ENCODE measurements around the gene SLC15A3.

DNA sequence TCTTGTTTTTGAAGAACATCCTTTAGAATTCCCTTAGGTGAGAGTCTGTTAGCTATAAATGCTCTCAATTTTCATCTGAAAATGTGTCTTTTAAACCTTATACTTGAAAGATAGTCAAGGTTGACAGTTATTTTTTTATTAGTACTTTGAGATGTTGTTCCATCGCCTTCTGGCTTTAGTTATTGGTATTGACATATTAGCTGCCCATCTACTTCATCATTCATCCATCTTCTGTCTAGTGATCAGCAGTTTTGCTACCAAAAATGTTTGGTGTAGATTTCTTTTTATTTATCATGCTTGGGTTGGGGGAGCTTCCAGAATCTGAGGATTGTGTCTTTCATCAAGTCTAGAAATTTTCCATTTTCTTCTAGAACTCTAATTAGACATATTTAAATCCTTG, 16.2 kb upstream of the SLC15A3 start:
- TF ChIP-seq, protein P1, sequence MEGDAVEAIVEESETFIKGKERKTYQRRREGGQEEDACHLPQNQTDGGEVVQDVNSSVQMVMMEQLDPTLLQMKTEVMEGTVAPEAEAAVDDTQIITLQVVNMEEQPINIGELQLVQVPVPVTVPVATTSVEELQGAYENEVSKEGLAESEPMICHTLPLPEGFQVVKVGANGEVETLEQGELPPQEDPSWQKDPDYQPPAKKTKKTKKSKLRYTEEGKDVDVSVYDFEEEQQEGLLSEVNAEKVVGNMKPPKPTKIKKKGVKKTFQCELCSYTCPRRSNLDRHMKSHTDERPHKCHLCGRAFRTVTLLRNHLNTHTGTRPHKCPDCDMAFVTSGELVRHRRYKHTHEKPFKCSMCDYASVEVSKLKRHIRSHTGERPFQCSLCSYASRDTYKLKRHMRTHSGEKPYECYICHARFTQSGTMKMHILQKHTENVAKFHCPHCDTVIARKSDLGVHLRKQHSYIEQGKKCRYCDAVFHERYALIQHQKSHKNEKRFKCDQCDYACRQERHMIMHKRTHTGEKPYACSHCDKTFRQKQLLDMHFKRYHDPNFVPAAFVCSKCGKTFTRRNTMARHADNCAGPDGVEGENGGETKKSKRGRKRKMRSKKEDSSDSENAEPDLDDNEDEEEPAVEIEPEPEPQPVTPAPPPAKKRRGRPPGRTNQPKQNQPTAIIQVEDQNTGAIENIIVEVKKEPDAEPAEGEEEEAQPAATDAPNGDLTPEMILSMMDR (IDR thresholded peaks at IDR 0.05): no peak
- no peak for TF ChIP-seq POLR2A (IDR thresholded peaks at IDR 0.05)
